K562 (cell line): Measurements from ENCODE around the gene NEUROD2. TPM values are rescaled to one million over a fixed set of nuclear protein-coding genes. Genes with fewer than 3 reads are reported as not detected.

ENCODE experiments used
- ATAC-seq: fragments of 200-7000 bp; cut with Tn5 transposase; 3 replicates; pipeline ENCODE4 v1.9.1; 2020; ENCODE audit warnings: moderate library complexity
- BruUV-seq: library from RNA; stranded (reverse); fragments of 400-500 nt; replicated peaks from 2 replicates; lab custom pipeline; 2021; lab: Mats Ljungman, UMichigan
- CTCF ChIA-PET: fragments of 300-600 bp; formaldehyde crosslinking; extraction: SDS; loops from one replicate; lab custom pipeline; 2021; ENCODE audit warnings: low intra/inter-chr PET ratio; lab: Yijun Ruan, JAX
- POLR2A ChIA-PET: fragments of 300-600, 350-650 bp; sonication (Branson Sonifier 250); formaldehyde crosslinking; extraction: SDS; loops from one replicate; lab custom pipeline; 2021; ENCODE audit warnings: antibody characterized with exemption, inconsistent platforms; lab: Yijun Ruan, JAX
- DNase-seq, 4 experiments: peaks; one replicate each; pipeline versions ENCODE4 v3.0.0 to v3.0.0-alpha.2; 2011 to 2018; ENCODE audit warnings: low spot score in 3 of 4, mixed read lengths in 3 of 4; ENCODE audit errors: extremely low read depth in 1 of 4
- FAIRE-seq: peaks from 2 replicates; lab custom pipeline; 2011; peaks lifted over from hg19 to GRCh38; lab: Jason Lieb, UNC
- H2AFZ ChIP-seq: 2 replicates; pipeline ENCODE4 v1.6.0; 2011; ENCODE audit warnings: low read depth, low read length, control low read depth, inconsistent platforms
- H3K27ac ChIP-seq: fragments of 200-600 bp; 3 replicates; pipeline ENCODE4 v1.8.0; 2011; ENCODE audit warnings: low read depth, mild to moderate bottlenecking, control low read depth, inconsistent platforms, low read length, moderate library complexity, mixed read lengths; ENCODE audit errors: extremely low read depth
- H3K27me3 ChIP-seq, 2 experiments: fragments of 300-600 bp in 1 of 2; 2 replicates in 1 of 2; 3 replicates in 1 of 2; pipeline versions ENCODE4 v1.6.0 to v1.8.0; 2011; ENCODE audit warnings: inconsistent platforms in 2 of 2, low read length in 2 of 2, mild to moderate bottlenecking in 1 of 2, mixed read lengths in 1 of 2, moderate library complexity in 1 of 2; ENCODE audit not compliant: control insufficient read depth in 2 of 2, insufficient read depth in 2 of 2
- H3K36me3 ChIP-seq: fragments of 300-600 bp; 3 replicates; pipeline ENCODE4 v1.8.0; 2011; ENCODE audit warnings: mild to moderate bottlenecking, low read length, inconsistent platforms; ENCODE audit not compliant: control insufficient read depth, insufficient read depth
- H3K4me1 ChIP-seq, 2 experiments: fragments of 200-600 bp in 1 of 2; replicated peaks in 1 of 2; 2 replicates in 1 of 2; 3 replicates in 1 of 2; pipeline versions ENCODE4 v1.5.1 to v1.8.0; 2011; ENCODE audit warnings: inconsistent platforms in 2 of 2, low read length in 2 of 2, mild to moderate bottlenecking in 1 of 2, mixed read lengths in 1 of 2, moderate library complexity in 1 of 2; ENCODE audit not compliant: control insufficient read depth in 2 of 2, insufficient read depth in 2 of 2
- H3K4me2 ChIP-seq: 2 replicates; pipeline ENCODE4 v1.6.1; 2011; ENCODE audit warnings: low read length, control low read depth, inconsistent platforms, mixed read lengths; ENCODE audit not compliant: insufficient read depth
- H3K4me3 ChIP-seq: fragments of 200-600 bp; sonication (generic), shearing (Covaris generic); 2 replicates; pipeline ENCODE4 v1.5.1; 2016; ENCODE audit warnings: control low read depth, inconsistent platforms
- H3K79me2 ChIP-seq: fragments of 200-600 bp; 3 replicates; pipeline ENCODE4 v1.8.0; 2011; ENCODE audit warnings: low read length, inconsistent platforms; ENCODE audit not compliant: control insufficient read depth, insufficient read depth
- H3K9ac ChIP-seq, 2 experiments: 2 replicates each; pipeline versions ENCODE4 v1.6.0 to v1.6.1; 2011; ENCODE audit warnings: low read depth in 2 of 2, low read length in 2 of 2, control low read depth in 1 of 2, inconsistent platforms in 1 of 2, mild to moderate bottlenecking in 1 of 2, mixed read lengths in 1 of 2; ENCODE audit not compliant: insufficient read depth in 1 of 2
- H3K9me1 ChIP-seq: one replicate; pipeline ENCODE4 v1.6.0; 2011; ENCODE audit warnings: inconsistent platforms, mild to moderate bottlenecking, low read length, moderate library complexity; ENCODE audit not compliant: control insufficient read depth, insufficient read depth
- H3K9me3 ChIP-seq: replicated peaks from 2 replicates; pipeline ENCODE4 v1.5.1; 2011; ENCODE audit warnings: low read depth, low read length, inconsistent platforms; ENCODE audit not compliant: control insufficient read depth, insufficient read depth
- H4K20me1 ChIP-seq: replicated peaks from 2 replicates; pipeline ENCODE4 v1.6.1; 2011; ENCODE audit warnings: low read length, inconsistent platforms, mixed read lengths; ENCODE audit not compliant: control insufficient read depth, insufficient read depth
- E2F1 ChIP-seq: sonication (generic); formaldehyde crosslinking; IDR thresholded peaks from 2 replicates; pipeline ENCODE4 v1.8.1; 2023; ENCODE audit warnings: mild to moderate bottlenecking, missing genetic modification reagents, moderate library complexity
- IRF2 ChIP-seq: sonication (generic); formaldehyde crosslinking; IDR thresholded peaks from 2 replicates; pipeline ENCODE4 v1.8.1; 2022; ENCODE audit warnings: mild to moderate bottlenecking, missing genetic modification reagents
- KDM1A ChIP-seq, 2 experiments: fragments of 450-650 bp; IDR thresholded peaks; 2 replicates each; pipeline ENCODE4 v1.6.1; 2016; ENCODE audit warnings: mild to moderate bottlenecking in 2 of 2
- RBBP5 ChIP-seq: fragments of 200-600 bp; sonication (generic); IDR thresholded peaks from 2 replicates; pipeline ENCODE4 v1.6.1; 2012; ENCODE audit warnings: borderline replicate concordance, mild to moderate bottlenecking, low read length, control low read depth, inconsistent platforms; ENCODE audit not compliant: insufficient read depth, poor library complexity, severe bottlenecking
- SIN3A ChIP-seq, 2 experiments: fragments of 150-350 bp in 1 of 2; IDR thresholded peaks; 2 replicates each; pipeline ENCODE4 v1.6.1; 2011 to 2016; ENCODE audit warnings: borderline replicate concordance in 2 of 2, low read depth in 2 of 2, low read length in 2 of 2, mild to moderate bottlenecking in 2 of 2, moderate library complexity in 2 of 2; ENCODE audit not compliant: control insufficient read depth in 1 of 2
- ZNF444 ChIP-seq: fragments of 250-450 bp; sonication (Bioruptor Pico); IDR thresholded peaks from 2 replicates; pipeline ENCODE4 v1.4.0; 2020; ENCODE audit warnings: mild to moderate bottlenecking, moderate library complexity
- ZNF699 ChIP-seq: fragments of 250-450 bp; sonication (Bioruptor Pico); IDR thresholded peaks from 2 replicates; pipeline ENCODE4 v1.8.0; 2021; ENCODE audit warnings: mild to moderate bottlenecking, moderate library complexity; ENCODE audit not compliant: insufficient replicate concordance
- WGBS: fragments of 100-300 bp; shearing (Covaris generic); methylation state at CpG from one replicate; pipeline ENCODE4 v1.1.6; 2016; ENCODE audit warnings: low coverage, mixed read lengths; ENCODE audit not compliant: insufficient coverage; ENCODE audit errors: missing lambda C conversion rate; 5-methylcytosine and 5-hydroxymethylcytosine counted together
- in situ Hi-C: fragments of 300-500 bp; cut with MboI; formaldehyde crosslinking; loops from 4 replicates; pipeline ENCODE4 v1.15.0; 2018; ENCODE audit warnings: inconsistent platforms, mixed read lengths
- intact Hi-C: fragments of 100-400 bp; cut with micrococcal nuclease; formaldehyde crosslinking; loops from 2 replicates; pipeline ENCODE4 v1.14.2; 2022
- polyA plus RNA-seq, 8 experiments: library from polyadenylated mRNA; depleted of rRNA in 4 of 8; stranded (reverse) in 5 of 8; unstranded in 3 of 8; fragments of >200 nt; fragmentation: Nextera tagmentation in 2 of 8; fragmentation: Illumina TruSeq in 1 of 8; extraction: Ambion mirVana in 2 of 8; extraction: Trizol in 1 of 8; gene quantifications; 2 replicates each; pipeline versions ENCODE4 v1.2.1 to v1.2.3, GENCODE V29; 2011 to 2014; ENCODE audit warnings: inconsistent platforms in 1 of 8, missing spikeins in 1 of 8
- total RNA-seq, 7 experiments: library from RNA; depleted of rRNA in 6 of 7; stranded (reverse); fragments of >200 nt in 6 of 7; fragmentation: Illumina TruSeq in 2 of 7; extraction: Trizol in 2 of 7; gene quantifications; 2 replicates each; pipeline versions ENCODE4 v1.2.1 to v1.2.3, GENCODE V29; 2011 to 2021; ENCODE audit warnings: low replicate concordance in 1 of 7

Gene NEUROD2
- total and polyA plus RNA-seq, 9 of the 15 experiments (the other 6 are each of a cell fraction or from before 2014, with no cell fraction given), result not detected

- CTCF ChIA-PET, result no interaction called here
- 3% methylated on average over 5 of the region's 6 CpGs for WGBS
- TSS peak; percentile 90 for BruUV-seq
Measured at GRCh38 chr17:39636587-39636926, 28.8 kb upstream of the NEUROD2 start.

DNA sequence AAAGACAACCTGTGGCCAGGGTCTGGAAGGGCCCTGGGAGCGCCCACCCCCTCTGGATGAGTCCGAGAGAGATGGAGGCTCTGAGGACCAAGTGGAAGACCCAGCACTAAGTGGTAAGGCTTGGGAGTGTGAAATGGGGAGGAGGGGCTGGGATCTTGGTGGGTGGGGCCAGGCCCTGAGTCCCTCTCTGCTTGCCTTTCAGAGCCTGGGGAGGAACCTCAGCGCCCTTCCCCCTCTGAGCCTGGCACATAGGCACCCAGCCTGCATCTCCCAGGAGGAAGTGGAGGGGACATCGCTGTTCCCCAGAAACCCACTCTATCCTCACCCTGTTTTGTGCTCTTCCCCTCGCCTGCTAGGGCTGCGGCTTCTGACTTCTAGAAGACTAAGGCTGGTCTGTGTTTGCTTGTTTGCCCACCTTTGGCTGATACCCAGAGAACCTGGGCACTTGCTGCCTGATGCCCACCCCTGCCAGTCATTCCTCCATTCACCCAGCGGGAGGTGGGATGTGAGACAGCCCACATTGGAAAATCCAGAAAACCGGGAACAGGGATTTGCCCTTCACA, 28.0 kb upstream of the NEUROD2 start:
- peak overlapping the region; percentile 6; the same call in 1 of the 2 replicates for H3K4me2 ChIP-seq
- BruUV-seq, result no TSS peak
- H3K36me3 ChIP-seq, result peaks cover 11% of the 10 kb centered on the region; the same call in 2 of the 3 replicates
- H3K4me1 ChIP-seq, result peaks cover 44 to 46% of the 10 kb centered on the region in 2 experiments
- H3K9me1 ChIP-seq, result no peaks in the 10 kb centered on the region
- H3K27ac ChIP-seq, result no peak overlapping the region; the same call in 2 of the 3 replicates
- WGBS, result 66% methylated on average over 8 of the region's 8 CpGs
- TF ChIP-seq E2F1 (no peak), RBBP5 (peak; percentile 14)
- intact Hi-C loops, result no loop called here
- peak overlapping the region in 1 of 2 experiments; percentile 96; a peak in 2 of 4 replicates for H3K9ac ChIP-seq
- H3K79me2 ChIP-seq, result peaks cover 36% of the 10 kb centered on the region
- H3K9me3 ChIP-seq, result no peaks in the 10 kb centered on the region
- H3K4me3 ChIP-seq, result no peak overlapping the region
- POLR2A ChIA-PET, result interaction anchor here (0.6 to 1.0 kb wide), 2 partner anchors 8 to 50 kb away, joined by 3 read pairs; no protein-coding TSS in a partner anchor
- FAIRE-seq (no peak), DNase-seq (peak; percentile 46 to 57 (median 48)), ATAC-seq (peak; percentile 14; the same call in 1 of the 3 replicates)
- peak overlapping the region; percentile 65 for H2AFZ ChIP-seq
- H3K27me3 ChIP-seq, result no peaks in the 10 kb centered on the region
- peaks cover 2% of the 10 kb centered on the region; the same call in 1 of the 2 replicates for H4K20me1 ChIP-seq
- in situ Hi-C loops, result no loop called here
- CTCF ChIA-PET, result interaction anchor here (2.0 kb wide), 1 partner anchor 14 kb away, joined by 12 read pairs; no protein-coding TSS in a partner anchor

More at GRCh38 chr17:39636587-39636926, 28.8 kb upstream of the NEUROD2 start:
- H2AFZ ChIP-seq, result peak overlapping the region; percentile 89
- in situ Hi-C loops, result no loop called here
- POLR2A ChIA-PET, result interaction anchor here (0.6 to 1.5 kb wide), 5 partner anchors 13 to 42 kb away, joined by 3 to 5 read pairs (median 4); partner anchors contain the start of gene TCAP
- H3K9me3 ChIP-seq, result no peaks in the 10 kb centered on the region
- H3K36me3 ChIP-seq, result peaks cover 11% of the 10 kb centered on the region; the same call in 2 of the 3 replicates
- H3K79me2 ChIP-seq, result peaks cover 45% of the 10 kb centered on the region
- H3K27me3 ChIP-seq, result no peaks in the 10 kb centered on the region
- peak overlapping the region; percentile 91 for H3K27ac ChIP-seq
- no peak for TF ChIP-seq ZNF444 (CRISPR knock-in tag)
- TF ChIP-seq ZNF699, result no peak
- TF ChIP-seq SIN3A (IDR thresholded peaks at IDR 0.05; ENCODE audit: borderline replicate concordance in 2 of 2, control insufficient read depth in 1 of 2, low read depth in 2 of 2, low read length in 2 of 2), result no peak
- peak; percentile 38 to 49; a peak in 2 of 4 replicates for TF ChIP-seq KDM1A (IDR thresholded peaks at IDR 0.05)
- TF ChIP-seq IRF2 (CRISPR knock-in tag), result no peak
- TF ChIP-seq, all 486 proteins: peak for 1
- Histone ChIP-seq H3K4me3 (peak overlapping the region; percentile 78), H3K4me2 (peak overlapping the region; percentile 94), H3K9ac (peak overlapping the region; percentile 86 to 96), H4K20me1 (peaks cover 10% of the 10 kb centered on the region; the same call in 1 of the 2 replicates), H3K4me1 (peaks cover 52 to 55% of the 10 kb centered on the region in 2 experiments), H3K9me1 (no peaks in the 10 kb centered on the region)
- ATAC-seq (peak; percentile 12), DNase-seq (peak in 1 of 4 experiments; percentile 42), FAIRE-seq (no peak)
- intact Hi-C loops, result no loop called here
